Ishikawa (cell line): ENCODE results near the gene ADPRS.

ENCODE experiments used
- CEBPB ChIP-seq: IDR thresholded peaks from 2 replicates; pipeline ENCODE4 v1.6.1; 2012
- CREB1 ChIP-seq: IDR thresholded peaks from 2 replicates; pipeline ENCODE4 v1.6.1; 2012; ENCODE audit warnings: low read depth
- EP300 ChIP-seq: IDR thresholded peaks from 2 replicates; pipeline ENCODE4 v1.6.1; 2012; ENCODE audit warnings: borderline replicate concordance
- FOXM1 ChIP-seq: IDR thresholded peaks from 2 replicates; pipeline ENCODE4 v1.6.1; 2012; ENCODE audit warnings: low read depth, borderline replicate concordance
- NFIC ChIP-seq: IDR thresholded peaks from 2 replicates; pipeline ENCODE4 v1.6.1; 2012
- RAD21 ChIP-seq: IDR thresholded peaks from 2 replicates; pipeline ENCODE4 v1.6.1; 2012; ENCODE audit warnings: low read depth
- TAF1 ChIP-seq: IDR thresholded peaks from 2 replicates; pipeline ENCODE4 v1.6.1; 2012; ENCODE audit warnings: low read depth, mild to moderate bottlenecking
- TEAD4 ChIP-seq: IDR thresholded peaks from 2 replicates; pipeline ENCODE4 v1.6.1; 2012
- ZBTB7A ChIP-seq: IDR thresholded peaks from 2 replicates; pipeline ENCODE4 v1.6.1; 2012; ENCODE audit warnings: low read depth
- TF ChIP-seq, protein P1 (sequence below): IDR thresholded peaks from 2 replicates; pipeline ENCODE4 v1.6.1; 2012

- TF ChIP-seq ZBTB7A (no peak), CREB1 (no peak), RAD21 (no peak), NFIC (no peak), CEBPB (no peak), TAF1 (no peak), TEAD4 (no peak), FOXM1 (no peak), EP300 (no peak)
- TF ChIP-seq, protein P1, sequence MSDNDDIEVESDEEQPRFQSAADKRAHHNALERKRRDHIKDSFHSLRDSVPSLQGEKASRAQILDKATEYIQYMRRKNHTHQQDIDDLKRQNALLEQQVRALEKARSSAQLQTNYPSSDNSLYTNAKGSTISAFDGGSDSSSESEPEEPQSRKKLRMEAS, result no peak
Observed at GRCh38 chr1:36086529-36087232, 2.0 kb upstream of the ADPRS start.
